ENCODE results near the gene MAP4K3. TPM values are rescaled to one million over a fixed set of nuclear protein-coding genes. Genes with fewer than 3 reads are reported as not detected.

MAP4K3 gene
- total and polyA plus RNA-seq, 2 donors (not counting 1 experiment from before 2014, with no cell fraction given): 1.3 to 28.3 TPM

- H3K27me3 ChIP-seq (replicated peaks in 1 of 4; ENCODE audit: control extremely low read depth in 1 of 4, control insufficient read depth in 3 of 4, insufficient read depth in 4 of 4, low read length in 3 of 4): no peaks in the 10 kb centered on the region
- H3K4me3 ChIP-seq (ENCODE audit: control extremely low read depth in 1 of 5, extremely low read depth in 1 of 5, insufficient read depth in 1 of 5, low read depth in 2 of 5, low read length in 4 of 5): no peak overlapping the region
- ChIA-PET POLR2A (no interaction called here), CTCF (interaction anchor here (0.7 to 1.2 kb wide), 2 partner anchors 26 to 935 kb away, joined by 3 to 5 read pairs; no protein-coding TSS in a partner anchor)
- H3K36me3 ChIP-seq (replicated peaks in 1 of 2; ENCODE audit: control extremely low read depth in 1 of 2, control insufficient read depth in 1 of 2, extremely low read depth in 1 of 2, insufficient read depth in 2 of 2, low read length in 1 of 2): no peaks in the 10 kb centered on the region
- H3K9me3 ChIP-seq (ENCODE audit: control extremely low read depth in 1 of 3, control insufficient read depth in 2 of 3, insufficient read depth in 1 of 3, low read length in 2 of 3): no peaks in the 10 kb centered on the region
- no peaks in the 10 kb centered on the region for H3K27me3 Mint-ChIP-seq
- no peaks in the 10 kb centered on the region for H4K20me1 ChIP-seq (ENCODE audit: control insufficient read depth, insufficient read depth, low read length, poor library complexity, severe bottlenecking)
- 50% methylated on average over 3 of the region's 3 CpGs for WGBS (ENCODE audit: insufficient coverage)
- H3K27ac Mint-ChIP-seq: peak overlapping the region; percentile 70
- no peaks in the 10 kb centered on the region for H3K79me2 ChIP-seq (ENCODE audit: control insufficient read depth, insufficient read depth, low read length)
- no peak overlapping the region for H3K27ac ChIP-seq (ENCODE audit: low read length in 2 of 2)
- H3K4me2 ChIP-seq (replicated peaks; ENCODE audit: low read depth, low read length, poor library complexity, severe bottlenecking): peak overlapping the region; percentile 6
- peak overlapping the region; percentile 24 for H3K4me3 Mint-ChIP-seq
- intact Hi-C loops (cut with micrococcal nuclease): no loop called here
- H3K4me1 Mint-ChIP-seq: peaks cover 31% of the 10 kb centered on the region
- TF ChIP-seq EZH2 (IDR thresholded peaks at IDR 0.05; ENCODE audit: borderline replicate concordance, insufficient read depth, low read depth, low read length, poor library complexity, severe bottlenecking) (no peak), CTCF (IDR thresholded peaks at IDR 0.05) (no peak)
- H3K9ac ChIP-seq (ENCODE audit: low read length): no peak overlapping the region
- no peak overlapping the region for H2AFZ ChIP-seq (ENCODE audit: insufficient read depth, low read depth, low read length, poor library complexity, severe bottlenecking)
- DNase-seq: peak; percentile 51
- H3K9me3 Mint-ChIP-seq (ENCODE audit: insufficient read depth): no peaks in the 10 kb centered on the region
- H3K4me1 ChIP-seq (ENCODE audit: control insufficient read depth in 2 of 2, insufficient read depth in 2 of 2, low read length in 2 of 2): peaks cover 12 to 13% of the 10 kb centered on the region in 2 donors
- peak; percentile 92 for ATAC-seq (ENCODE audit: low read depth)
Observed at GRCh38 chr2:39469807-39470206, 32.7 kb upstream of the MAP4K3 start.

- Histone ChIP-seq H3K9ac (ENCODE audit: low read length) (no peak overlapping the region), H3K4me3 (ENCODE audit: control extremely low read depth in 1 of 5, extremely low read depth in 1 of 5, insufficient read depth in 1 of 5, low read depth in 2 of 5, low read length in 4 of 5) (no peak overlapping the region), H3K79me2 (ENCODE audit: control insufficient read depth, insufficient read depth, low read length) (no peaks in the 10 kb centered on the region), H3K27me3 (replicated peaks in 1 of 4; ENCODE audit: control extremely low read depth in 1 of 4, control insufficient read depth in 3 of 4, insufficient read depth in 4 of 4, low read length in 3 of 4) (no peaks in the 10 kb centered on the region), H3K4me2 (replicated peaks; ENCODE audit: low read depth, low read length, poor library complexity, severe bottlenecking) (no peak overlapping the region), H3K9me3 (ENCODE audit: control extremely low read depth in 1 of 3, control insufficient read depth in 2 of 3, insufficient read depth in 1 of 3, low read length in 2 of 3) (no peaks in the 10 kb centered on the region), H3K4me1 (ENCODE audit: control insufficient read depth in 2 of 2, insufficient read depth in 2 of 2, low read length in 2 of 2) (peaks cover 12 to 13% of the 10 kb centered on the region in 2 donors), H2AFZ (ENCODE audit: insufficient read depth, low read depth, low read length, poor library complexity, severe bottlenecking) (no peak overlapping the region), H4K20me1 (ENCODE audit: control insufficient read depth, insufficient read depth, low read length, poor library complexity, severe bottlenecking) (no peaks in the 10 kb centered on the region), H3K27ac (ENCODE audit: low read length in 2 of 2) (no peak overlapping the region), H3K36me3 (replicated peaks in 1 of 2; ENCODE audit: control extremely low read depth in 1 of 2, control insufficient read depth in 1 of 2, extremely low read depth in 1 of 2, insufficient read depth in 2 of 2, low read length in 1 of 2) (no peaks in the 10 kb centered on the region)
- no peak overlapping the region for H3K4me3 Mint-ChIP-seq
- DNase-seq (no peak), ATAC-seq (ENCODE audit: low read depth) (no peak)
- no peaks in the 10 kb centered on the region for H3K27me3 Mint-ChIP-seq
- intact Hi-C loops (cut with micrococcal nuclease): no loop called here
- ChIA-PET CTCF (interaction anchor here (1.2 kb wide), 1 partner anchor 27 kb away, joined by 5 read pairs; no protein-coding TSS in a partner anchor), POLR2A (no interaction called here)
- 100% methylated on average over 2 of the region's 4 CpGs for WGBS (ENCODE audit: insufficient coverage)
- no peaks in the 10 kb centered on the region for H3K9me3 Mint-ChIP-seq (ENCODE audit: insufficient read depth)
- H3K27ac Mint-ChIP-seq: peak overlapping the region; percentile 16
- TF ChIP-seq EZH2 (IDR thresholded peaks at IDR 0.05; ENCODE audit: borderline replicate concordance, insufficient read depth, low read depth, low read length, poor library complexity, severe bottlenecking): no peak
- TF ChIP-seq CTCF (IDR thresholded peaks at IDR 0.05): no peak
- H3K4me1 Mint-ChIP-seq: peaks cover 31% of the 10 kb centered on the region
Observed at GRCh38 chr2:39468579-39469451, 31.7 kb upstream of the MAP4K3 start.

Measured in B cell (primary cell).